SK-N-SH treated with all-trans-retinoic acid at 6 μM for 48 hours (cell line): ENCODE measurements around the gene TOP2B.

Source experiments
- ATAC-seq: fragments of 200-7000 bp; cut with Tn5 transposase; 3 replicates; pipeline ENCODE4 v1.9.1; 2020; ENCODE audit warnings: mild to moderate bottlenecking, moderate library complexity
- ARNTL ChIP-seq: fragments of 450-650 bp; formaldehyde crosslinking; IDR thresholded peaks from 2 replicates; pipeline ENCODE4 v1.5.0; 2020; ENCODE audit warnings: low read depth, mild to moderate bottlenecking, moderate library complexity, borderline replicate concordance
- CREB5 ChIP-seq: fragments of 250-450 bp; sonication (Bioruptor Pico); IDR thresholded peaks from 2 replicates; pipeline ENCODE4 v1.5.1; 2020; ENCODE audit warnings: low read depth, mild to moderate bottlenecking, moderate library complexity
- CSDC2 ChIP-seq: fragments of 250-450 bp; sonication (Bioruptor Pico); IDR thresholded peaks from 2 replicates; pipeline ENCODE4 v1.5.0; 2020; ENCODE audit warnings: mild to moderate bottlenecking, moderate library complexity
- CSRNP3 ChIP-seq: fragments of 250-450 bp; sonication (Bioruptor Pico); IDR thresholded peaks from 2 replicates; pipeline ENCODE4 v1.5.1; 2021; ENCODE audit warnings: mild to moderate bottlenecking, moderate library complexity
- ESRRG ChIP-seq: fragments of 250-450 bp; sonication (Bioruptor Pico); IDR thresholded peaks from 2 replicates; pipeline ENCODE4 v1.6.1; 2021; ENCODE audit warnings: mild to moderate bottlenecking
- GLIS3 ChIP-seq: fragments of 250-450 bp; sonication (Bioruptor Pico); IDR thresholded peaks from 2 replicates; pipeline ENCODE4 v1.5.0; 2020; ENCODE audit warnings: mild to moderate bottlenecking, moderate library complexity
- ISL1 ChIP-seq: fragments of 250-450 bp; sonication (Bioruptor Pico); IDR thresholded peaks from 2 replicates; pipeline ENCODE4 v2.1.2; 2022; ENCODE audit warnings: mild to moderate bottlenecking, moderate library complexity
- OSR1 ChIP-seq: fragments of 250-450 bp; sonication (Bioruptor Pico); IDR thresholded peaks from 2 replicates; pipeline ENCODE4 v1.8.0; 2022; ENCODE audit warnings: moderate library complexity, mild to moderate bottlenecking, inconsistent platforms
- PATZ1 ChIP-seq: fragments of 250-450 bp; sonication (Bioruptor Pico); IDR thresholded peaks from 2 replicates; pipeline ENCODE4 v1.8.0; 2020; ENCODE audit warnings: mild to moderate bottlenecking, moderate library complexity, borderline replicate concordance
- POU6F1 ChIP-seq: fragments of 250-450 bp; sonication (Bioruptor Pico); IDR thresholded peaks from 2 replicates; pipeline ENCODE4 v1.8.0; 2021; ENCODE audit warnings: low read depth, mild to moderate bottlenecking, moderate library complexity, borderline replicate concordance
- PPARA ChIP-seq: fragments of 250-450 bp; sonication (Bioruptor Pico); IDR thresholded peaks from 2 replicates; pipeline ENCODE4 v1.5.0; 2020; ENCODE audit warnings: mild to moderate bottlenecking, borderline replicate concordance
- RARB ChIP-seq: fragments of 250-450 bp; sonication (Bioruptor Pico); IDR thresholded peaks from 2 replicates; pipeline ENCODE4 v1.8.0; 2021; ENCODE audit warnings: mild to moderate bottlenecking, moderate library complexity
- SNAI2 ChIP-seq: fragments of 250-450 bp; sonication (Bioruptor Pico); IDR thresholded peaks from 2 replicates; pipeline ENCODE4 v1.5.0; 2020; ENCODE audit warnings: mild to moderate bottlenecking, moderate library complexity
- TCF4 ChIP-seq: fragments of 250-450 bp; sonication (Bioruptor Pico); IDR thresholded peaks from 2 replicates; pipeline ENCODE4 v1.8.0; 2021; ENCODE audit warnings: mild to moderate bottlenecking, moderate library complexity, borderline replicate concordance
- ZC3H10 ChIP-seq: fragments of 250-450 bp; sonication (Bioruptor Pico); IDR thresholded peaks from 2 replicates; pipeline ENCODE4 v1.5.1; 2021; ENCODE audit warnings: mild to moderate bottlenecking, moderate library complexity
- ZFP3 ChIP-seq: fragments of 250-450 bp; sonication (Bioruptor Pico); IDR thresholded peaks from 2 replicates; pipeline ENCODE4 v1.5.0; 2020; ENCODE audit warnings: mild to moderate bottlenecking, moderate library complexity
- ZFP30 ChIP-seq: fragments of 450-650 bp; formaldehyde crosslinking; IDR thresholded peaks from 2 replicates; pipeline ENCODE4 v1.5.0; 2022; ENCODE audit warnings: mild to moderate bottlenecking, moderate library complexity
- ZNF565 ChIP-seq: fragments of 450-650 bp; formaldehyde crosslinking; conservative IDR thresholded peaks from 2 replicates; pipeline ENCODE4 v1.5.0; 2020; ENCODE audit warnings: low read depth, mild to moderate bottlenecking, moderate library complexity
- ZNF70 ChIP-seq: fragments of 450-650 bp; formaldehyde crosslinking; IDR thresholded peaks from 2 replicates; pipeline ENCODE4 v1.5.0; 2020; ENCODE audit warnings: mild to moderate bottlenecking, moderate library complexity
- ZNF8 ChIP-seq: fragments of 450-650 bp; formaldehyde crosslinking; IDR thresholded peaks from 2 replicates; pipeline ENCODE4 v1.5.0; 2020; ENCODE audit warnings: mild to moderate bottlenecking, moderate library complexity

The TOP2B gene

GRCh38 chr3:25618028-25618427 is 46.7 kb downstream of the TOP2B start:
- no peak for ATAC-seq
- TF ChIP-seq SNAI2 (CRISPR knock-in tag) (no peak), PPARA (CRISPR knock-in tag) (no peak), ISL1 (no peak), ZFP30 (CRISPR knock-in tag) (no peak), CREB5 (CRISPR knock-in tag) (no peak), ZFP3 (CRISPR knock-in tag) (no peak), RARB (CRISPR knock-in tag) (no peak), CSRNP3 (no peak), ZNF70 (CRISPR knock-in tag) (no peak)
- TF ChIP-seq, all 23 proteins: peak for 0

GRCh38 chr3:25611193-25611592 is 53.5 kb downstream of the TOP2B start:
- no peak for ATAC-seq
- no peak for TF ChIP-seq TCF4

GRCh38 chr3:25610779-25611178 is 53.9 kb downstream of the TOP2B start:
- ATAC-seq = no peak
- TF ChIP-seq ZFP30 (CRISPR knock-in tag) (no peak), OSR1 (no peak), ZNF70 (CRISPR knock-in tag) (no peak)
- TF ChIP-seq, all 23 proteins: peak for 0

GRCh38 chr3:25610167-25610566 is 54.5 kb downstream of the TOP2B start:
- no peak for ATAC-seq
- TF ChIP-seq ZFP30 (CRISPR knock-in tag) (no peak), TCF4 (no peak), ZC3H10 (CRISPR knock-in tag) (no peak), ZFP3 (CRISPR knock-in tag) (no peak), ESRRG (CRISPR knock-in tag) (no peak), OSR1 (no peak), SNAI2 (CRISPR knock-in tag) (no peak), CREB5 (CRISPR knock-in tag) (no peak), GLIS3 (CRISPR knock-in tag) (no peak), PATZ1 (no peak), ARNTL (CRISPR knock-in tag) (no peak), CSDC2 (CRISPR knock-in tag) (no peak), ISL1 (no peak), ZNF8 (CRISPR knock-in tag) (no peak), POU6F1 (CRISPR knock-in tag) (no peak), ZNF565 (CRISPR knock-in tag) (no peak), RARB (CRISPR knock-in tag) (no peak), ZNF70 (CRISPR knock-in tag) (no peak), CSRNP3 (no peak)
- TF ChIP-seq, all 23 proteins: peak for 0
